H1 (cell line): ENCODE data around the gene KIAA0040. TPM values are rescaled to one million over a fixed set of nuclear protein-coding genes. Genes with fewer than 3 reads are reported as not detected.
A peak's percentile ranks its signal among the peaks of the same experiment; 100 is the strongest.

ENCODE experiments used
- CTCF ChIA-PET: fragments of 300-600 bp; sonication (Branson Sonifier 250); formaldehyde crosslinking; loops from one replicate; lab custom pipeline; 2021; ENCODE audit not compliant: partially characterized antibody; lab: Charles Lee
- POLR2A ChIA-PET: fragments of 300-600 bp; sonication (Branson Sonifier 250); formaldehyde crosslinking; loops from one replicate; lab custom pipeline; 2021; ENCODE audit warnings: inconsistent platforms; ENCODE audit not compliant: partially characterized antibody; lab: Charles Lee
- DNase-seq, 2 experiments: peaks; one replicate each; pipeline versions ENCODE4 v3.0.0 to v3.0.0-alpha.2; 2010 to 2022; ENCODE audit warnings: low spot score in 2 of 2, low read depth in 1 of 2, mixed read lengths in 1 of 2
- FAIRE-seq: peaks from 2 replicates; lab custom pipeline; 2011; peaks lifted over from hg19 to GRCh38; lab: Jason Lieb, UNC
- H2AFZ ChIP-seq: 2 replicates; pipeline ENCODE4 v1.8.1; 2012; ENCODE audit warnings: low read length, inconsistent platforms
- H2AK5ac ChIP-seq: 2 replicates; pipeline ENCODE4 v1.6.1; 2013; ENCODE audit warnings: low read depth, low read length
- H2BK120ac ChIP-seq: replicated peaks from 2 replicates; pipeline ENCODE3; 2013; ENCODE audit warnings: low read depth, low read length, inconsistent platforms
- H2BK12ac ChIP-seq: 2 replicates; pipeline ENCODE4 v1.6.1; 2013; ENCODE audit warnings: low read depth, low read length
- H2BK15ac ChIP-seq: 2 replicates; pipeline ENCODE4 v1.6.1; 2013; ENCODE audit warnings: low read length
- H2BK20ac ChIP-seq: 2 replicates; pipeline ENCODE4 v1.6.1; 2013; ENCODE audit warnings: low read length
- H2BK5ac ChIP-seq: 2 replicates; pipeline ENCODE4 v1.6.1; 2013; ENCODE audit warnings: low read depth, low read length
- H3K14ac ChIP-seq: 2 replicates; pipeline ENCODE4 v1.6.1; 2013; ENCODE audit warnings: inconsistent platforms; ENCODE audit not compliant: insufficient read length
- H3K18ac ChIP-seq: 2 replicates; pipeline ENCODE4 v1.6.1; 2013; ENCODE audit warnings: low read length; ENCODE audit errors: extremely low read depth
- H3K23ac ChIP-seq: 2 replicates; pipeline ENCODE4 v1.6.1; 2013; ENCODE audit warnings: inconsistent platforms; ENCODE audit not compliant: insufficient read length
- H3K23me2 ChIP-seq: 2 replicates; pipeline ENCODE4 v1.6.1; 2013; ENCODE audit warnings: low read depth, low read length
- H3K27ac ChIP-seq: 2 replicates; pipeline ENCODE4 v1.6.1; 2011; ENCODE audit warnings: low read depth, low read length, inconsistent platforms
- H3K27me3 ChIP-seq, 4 experiments: replicated peaks in 1 of 4; 1 replicate in 1 of 4; 2 replicates in 3 of 4; pipeline versions ENCODE4 v1.6.1 to v1.8.1; 2011 to 2013; ENCODE audit warnings: low read length in 3 of 4, mild to moderate bottlenecking in 3 of 4, inconsistent platforms in 2 of 4, mixed read lengths in 2 of 4, moderate library complexity in 1 of 4; ENCODE audit not compliant: control insufficient read depth in 3 of 4, insufficient read depth in 3 of 4; ENCODE audit errors: extremely low read depth in 1 of 4
- H3K36me3 ChIP-seq, 4 experiments: 2 replicates each; pipeline versions ENCODE4 v1.6.1 to v1.8.1; 2011 to 2013; ENCODE audit warnings: mild to moderate bottlenecking in 4 of 4, low read length in 3 of 4, moderate library complexity in 2 of 4, control low read depth in 1 of 4, inconsistent platforms in 1 of 4; ENCODE audit not compliant: insufficient read depth in 4 of 4, control insufficient read depth in 2 of 4
- H3K4ac ChIP-seq: replicated peaks from 2 replicates; pipeline ENCODE3; 2013; ENCODE audit warnings: low read length, low read depth, mixed read lengths, inconsistent platforms; ENCODE audit not compliant: insufficient read length
- H3K4me1 ChIP-seq, 4 experiments: replicated peaks in 1 of 4; 1 replicate in 1 of 4; 2 replicates in 3 of 4; pipeline versions ENCODE4 v1.6.1 to v1.8.1; 2011 to 2013; ENCODE audit warnings: low read length in 3 of 4, inconsistent platforms in 2 of 4, mixed read lengths in 1 of 4; ENCODE audit not compliant: insufficient read depth in 4 of 4, control insufficient read depth in 3 of 4
- H3K4me2 ChIP-seq, 2 experiments: 2 replicates each; pipeline versions ENCODE4 v1.6.1 to v1.8.1; 2011 to 2013; ENCODE audit warnings: low read depth in 2 of 2, low read length in 2 of 2, control low read depth in 1 of 2, inconsistent platforms in 1 of 2, mild to moderate bottlenecking in 1 of 2; ENCODE audit not compliant: insufficient read depth in 1 of 2
- H3K4me3 ChIP-seq, 4 experiments: fragments of 200-600, 300-600 bp in 1 of 4; sonication (generic), shearing (Covaris generic), sonication (Bioruptor Twin) in 1 of 4; 2 replicates each; pipeline versions ENCODE4 v1.5.1 to v1.8.1; 2011 to 2016; ENCODE audit warnings: low read length in 4 of 4, low read depth in 3 of 4, control low read depth in 2 of 4, inconsistent platforms in 2 of 4, mild to moderate bottlenecking in 2 of 4, mixed read lengths in 1 of 4, moderate library complexity in 1 of 4; ENCODE audit not compliant: insufficient read depth in 2 of 4; ENCODE audit errors: extremely low read depth in 1 of 4
- H3K56ac ChIP-seq: replicated peaks from 2 replicates; pipeline ENCODE3; 2013; ENCODE audit warnings: low read depth, mild to moderate bottlenecking, mixed read lengths, low read length, inconsistent platforms; ENCODE audit not compliant: insufficient read length
- H3K79me1 ChIP-seq: 2 replicates; pipeline ENCODE4 v1.6.1; 2013; ENCODE audit warnings: low read depth, low read length, control low read depth
- H3K79me2 ChIP-seq, 2 experiments: 2 replicates each; pipeline versions ENCODE4 v1.6.1 to v1.8.1; 2012 to 2013; ENCODE audit warnings: low read length in 2 of 2, mild to moderate bottlenecking in 2 of 2, inconsistent platforms in 1 of 2; ENCODE audit not compliant: insufficient read depth in 2 of 2, control insufficient read depth in 1 of 2
- H3K9ac ChIP-seq, 4 experiments: replicated peaks in 1 of 4; 1 replicate in 1 of 4; 2 replicates in 3 of 4; pipeline versions ENCODE4 v1.6.1 to v1.8.1; 2011 to 2013; ENCODE audit warnings: low read depth in 3 of 4, low read length in 3 of 4, control low read depth in 2 of 4, mild to moderate bottlenecking in 2 of 4, moderate library complexity in 2 of 4, inconsistent platforms in 1 of 4; ENCODE audit errors: extremely low read depth in 1 of 4
- H3K9me3 ChIP-seq, 2 experiments: 2 replicates each; pipeline versions ENCODE4 v1.6.1 to v1.8.1; 2012 to 2013; ENCODE audit warnings: mild to moderate bottlenecking in 2 of 2, moderate library complexity in 2 of 2, control low read depth in 1 of 2, inconsistent platforms in 1 of 2, low read depth in 1 of 2, low read length in 1 of 2, mixed read lengths in 1 of 2; ENCODE audit not compliant: insufficient read depth in 2 of 2
- H4K20me1 ChIP-seq, 2 experiments: replicated peaks in 1 of 2; 2 replicates each; pipeline versions ENCODE3 to v1.8.1; 2011 to 2013; ENCODE audit warnings: inconsistent platforms in 2 of 2, low read length in 2 of 2, mild to moderate bottlenecking in 1 of 2; ENCODE audit not compliant: insufficient read depth in 2 of 2, control insufficient read depth in 1 of 2
- H4K5ac ChIP-seq: 2 replicates; pipeline ENCODE4 v1.6.1; 2013; ENCODE audit warnings: low read length, low read depth, mixed read lengths, inconsistent platforms; ENCODE audit not compliant: insufficient read length
- H4K8ac ChIP-seq: 2 replicates; pipeline ENCODE4 v1.8.0; 2013; ENCODE audit warnings: mild to moderate bottlenecking, moderate library complexity, low read length, inconsistent platforms; ENCODE audit not compliant: insufficient read depth; ENCODE audit errors: extremely low read depth
- H4K91ac ChIP-seq: replicated peaks from 2 replicates; pipeline ENCODE3; 2013; ENCODE audit warnings: low read length, mixed read lengths, inconsistent platforms; ENCODE audit not compliant: insufficient read length
- ASH2L ChIP-seq: fragments of 200-600, 300-600 bp; sonication (generic); IDR thresholded peaks from one replicate; pipeline ENCODE4 v1.7.1; 2017; ENCODE audit warnings: low read length
- CBX8 ChIP-seq: fragments of 300-800, 300-1000 bp; sonication (generic); IDR thresholded peaks from 2 replicates; pipeline ENCODE4 v1.7.1; 2016; ENCODE audit warnings: low read depth, low read length, borderline replicate concordance
- CHD2 ChIP-seq: IDR thresholded peaks from 2 replicates; pipeline ENCODE4 v1.6.1; 2012; ENCODE audit warnings: low read length, improper control_type of control experiment
- CREB1 ChIP-seq: IDR thresholded peaks from 2 replicates; pipeline ENCODE4 v1.6.1; 2012; ENCODE audit warnings: inconsistent platforms
- EGR1 ChIP-seq: IDR thresholded peaks from 2 replicates; pipeline ENCODE4 v1.6.1; 2011; ENCODE audit warnings: low read depth, low read length, borderline replicate concordance
- FOSL1 ChIP-seq: IDR thresholded peaks from 2 replicates; pipeline ENCODE4 v1.6.1; 2011; ENCODE audit warnings: mild to moderate bottlenecking, low read depth, low read length, moderate library complexity; ENCODE audit not compliant: insufficient read depth
- KDM1A ChIP-seq: fragments of 200-600, 300-600 bp; sonication (generic); IDR thresholded peaks from 2 replicates; pipeline ENCODE4 v1.7.1; 2016; ENCODE audit warnings: mild to moderate bottlenecking, low read length, borderline replicate concordance
- RAD21 ChIP-seq, 2 experiments: IDR thresholded peaks in 1 of 2; conservative IDR thresholded peaks in 1 of 2; 2 replicates each; pipeline ENCODE4 v1.6.1; 2011; ENCODE audit warnings: low read depth in 2 of 2, low read length in 2 of 2, improper control_type of control experiment in 1 of 2, inconsistent platforms in 1 of 2, mild to moderate bottlenecking in 1 of 2, moderate library complexity in 1 of 2
- RNF2 ChIP-seq: fragments of 200-900, 300-1000 bp; sonication (generic); IDR thresholded peaks from 2 replicates; pipeline ENCODE4 v1.7.1; 2016; ENCODE audit warnings: borderline replicate concordance, low read depth, mild to moderate bottlenecking, antibody characterized with exemption, low read length; ENCODE audit not compliant: poor library complexity, severe bottlenecking; ENCODE audit errors: missing control alignments
- RXRA ChIP-seq: IDR thresholded peaks from 2 replicates; pipeline ENCODE4 v1.6.1; 2011; ENCODE audit warnings: low read depth, mild to moderate bottlenecking, low read length, moderate library complexity; ENCODE audit not compliant: insufficient read depth
- SIRT6 ChIP-seq: IDR thresholded peaks from one replicate; pipeline ENCODE4 v1.7.1; 2012; ENCODE audit warnings: low read length, inconsistent platforms
- SIX5 ChIP-seq: IDR thresholded peaks from 2 replicates; pipeline ENCODE4 v1.6.1; 2011; ENCODE audit warnings: mild to moderate bottlenecking, low read depth, low read length
- SP4 ChIP-seq: IDR thresholded peaks from 2 replicates; pipeline ENCODE4 v1.6.1; 2012; ENCODE audit warnings: low read length, inconsistent platforms
- WGBS, 2 experiments: shearing (Covaris generic) in 1 of 2; methylation state at CpG; one replicate each; pipeline versions ENCODE4 v1.1.6 to v1.1.7; 2013 to 2015; ENCODE audit warnings: low lambda C conversion rate in 2 of 2, mixed read lengths in 2 of 2, inconsistent platforms in 1 of 2, low coverage in 1 of 2, missing lambda C conversion rate in 1 of 2; ENCODE audit not compliant: insufficient replicate concordance in 2 of 2, insufficient coverage in 1 of 2, insufficient read length in 1 of 2; ENCODE audit errors: extremely low coverage in 1 of 2, missing lambda C conversion rate in 1 of 2; 5-methylcytosine and 5-hydroxymethylcytosine counted together
- polyA plus RNA-seq, 7 experiments: library from polyadenylated mRNA; depleted of rRNA in 3 of 7; stranded (reverse) in 5 of 7; unstranded in 2 of 7; fragments of >200 nt in 5 of 7; fragments of 200-250 nt in 2 of 7; gene quantifications; 1 replicate in 5 of 7; 2 replicates in 1 of 7; 4 replicates in 1 of 7; pipeline versions ENCODE4 v1.2.1 to v1.2.3, GENCODE V29; 2011 to 2013; ENCODE audit warnings: missing spikeins in 2 of 7, mixed read lengths in 2 of 7
- total RNA-seq: library from RNA; stranded (reverse); fragmentation: NEBNext Ultra II Directional; extraction: Animal tissue kit (Norgen Biotek cat#: 25700); gene quantifications from 2 replicates; pipeline ENCODE4 v1.2.1, GENCODE V29; 2021

Gene KIAA0040
- total and polyA plus RNA-seq, 2 of the 8 experiments (the other 6 are each of a cell fraction or from before 2014, with no cell fraction given), result 11.0 to 14.1 TPM

DNA sequence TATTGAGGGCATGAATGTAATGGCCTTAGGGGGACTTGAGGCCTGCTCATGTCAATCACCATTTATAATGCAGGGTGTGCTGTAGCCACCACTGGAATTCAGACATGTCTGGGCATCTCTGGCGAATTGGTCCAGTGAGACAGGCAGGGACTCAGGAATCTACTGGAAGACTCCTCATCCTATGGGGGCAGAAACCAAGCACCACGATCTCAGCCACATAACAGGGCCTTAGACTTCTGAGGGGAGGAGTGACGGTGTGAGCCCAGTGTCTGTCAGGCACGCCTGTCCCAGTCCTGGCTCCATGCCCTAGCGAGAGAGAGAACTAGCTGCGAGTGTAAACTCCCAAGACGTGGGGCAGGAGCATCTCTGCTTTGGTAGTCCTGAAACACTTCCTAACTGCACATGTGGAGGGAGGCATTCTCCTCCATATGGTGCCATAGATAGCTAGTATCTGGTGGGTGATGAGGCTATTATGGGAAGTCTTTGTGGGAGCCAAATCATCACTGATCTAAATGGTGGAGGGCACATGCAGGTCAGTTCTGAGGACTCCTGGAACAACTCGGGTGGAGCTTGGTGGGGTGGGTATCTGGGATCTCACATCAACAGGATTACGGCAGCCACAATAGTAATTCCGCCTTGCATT is 29.8 kb upstream of the KIAA0040 start:
- no peaks in the 10 kb centered on the region; the same call in 1 of the 2 replicates for H3K23me2 ChIP-seq
- H3K4me2 ChIP-seq, result no peak overlapping the region
- H4K8ac ChIP-seq, result no peak overlapping the region
- H3K36me3 ChIP-seq, result no peaks in the 10 kb centered on the region
- DNase-seq (no peak), FAIRE-seq (no peak)
- no peaks in the 10 kb centered on the region for H3K79me1 ChIP-seq
- peak overlapping the region; percentile 71; the same call in 1 of the 2 replicates for H3K18ac ChIP-seq
- peak overlapping the region; percentile 86; the same call in 1 of the 2 replicates for H2BK5ac ChIP-seq
- WGBS, 2 experiments, result 90% methylated on average over 10 of the region's 10 CpGs; no CpG with 5 or more reads in 1 of the 2 experiments
- H4K20me1 ChIP-seq, result no peaks in the 10 kb centered on the region
- peak overlapping the region; percentile 98 for H2BK12ac ChIP-seq
- H3K27ac ChIP-seq, result no peak overlapping the region
- peak overlapping the region; percentile 31 for H4K91ac ChIP-seq
- H3K4me1 ChIP-seq, result peaks cover 2 to 12% (median 6%) of the 10 kb centered on the region in 4 experiments
- H3K14ac ChIP-seq, result no peak overlapping the region
- H2BK15ac ChIP-seq, result peak overlapping the region; percentile 20; the same call in 1 of the 2 replicates
- H3K27me3 ChIP-seq, result no peaks in the 10 kb centered on the region; a peak in 1 of 7 replicates
- no peaks in the 10 kb centered on the region for H3K9me3 ChIP-seq
- ChIA-PET POLR2A (interaction anchor here (0.6 to 0.7 kb wide), 2 partner anchors 30 to 45 kb away, joined by 3 read pairs; no protein-coding TSS in a partner anchor), CTCF (interaction anchor here (1.0 to 4.3 kb wide), 13 partner anchors 32 to 101 kb away, joined by 3 to 43 read pairs (median 4); no protein-coding TSS in a partner anchor)
- H3K4me3 ChIP-seq, result no peak overlapping the region
- no peak overlapping the region for H3K9ac ChIP-seq
- peak overlapping the region; percentile 94; the same call in 1 of the 2 replicates for H2BK20ac ChIP-seq
- no peak overlapping the region for H3K56ac ChIP-seq
- H2AK5ac ChIP-seq, result peak overlapping the region; percentile 2; the same call in 1 of the 2 replicates
- peak overlapping the region; percentile 95 for H2AFZ ChIP-seq
- H2BK120ac ChIP-seq, result no peak overlapping the region
- H3K4ac ChIP-seq, result no peak overlapping the region
- H3K79me2 ChIP-seq, result no peaks in the 10 kb centered on the region
- no peak overlapping the region for H4K5ac ChIP-seq
- H3K23ac ChIP-seq, result no peak overlapping the region
- no peak for TF ChIP-seq SIRT6
- no peak for TF ChIP-seq RXRA
- TF ChIP-seq SIX5, result no peak
- no peak for TF ChIP-seq SP4
- TF ChIP-seq RNF2, result no peak
- no peak for TF ChIP-seq EGR1
- TF ChIP-seq FOSL1, result no peak
- no peak for TF ChIP-seq RAD21 (IDR thresholded peaks at IDR 0.05 in 1 of 2, conservative IDR thresholded peaks at IDR 0.05 in 1 of 2; ENCODE audit: low read depth in 2 of 2, low read length in 2 of 2)
- no peak for TF ChIP-seq CREB1
- TF ChIP-seq ASH2L, result no peak
- TF ChIP-seq KDM1A, result no peak
- TF ChIP-seq CHD2, result no peak
- no peak for TF ChIP-seq CBX8
